ENCODE data around the gene NHSL1. TPM values are rescaled to one million over a fixed set of nuclear protein-coding genes. Genes with fewer than 3 reads are reported as not detected.

NHSL1 gene
- total RNA-seq, 2 experiments from 2014 or later = 0.06 to 0.08 TPM

GRCh38 chr6:138468320-138469015 lies 30.8 kb downstream of the NHSL1 start:
- no peaks in the 10 kb centered on the region for H3K4me1 ChIP-seq (ENCODE audit: insufficient read depth, low read length)
- Mint-ChIP-seq H3K27me3 (peaks cover 11% of the 10 kb centered on the region), H3K4me1 (ENCODE audit: low read depth) (no peaks in the 10 kb centered on the region), H3K4me3 (no peak overlapping the region), H3K27ac (no peak overlapping the region), H3K9me3 (no peaks in the 10 kb centered on the region), H3K36me3 (ENCODE audit: low read depth) (no peaks in the 10 kb centered on the region)
- intact Hi-C loops (cut with DNase I, micrococcal nuclease) = no loop called here
- no peak overlapping the region for H3K27ac ChIP-seq (ENCODE audit: low read depth in 1 of 2, low read length in 2 of 2)
- TF ChIP-seq CTCF (IDR thresholded peaks at IDR 0.05) = no peak
- no peaks in the 10 kb centered on the region for H3K27me3 ChIP-seq (ENCODE audit: control insufficient read depth in 1 of 2, insufficient read depth in 2 of 2, low read length in 2 of 2)
- H3K36me3 ChIP-seq (ENCODE audit: insufficient read depth, low read length) = no peaks in the 10 kb centered on the region
- no peak overlapping the region for H3K4me3 ChIP-seq (ENCODE audit: low read length)
- ChIA-PET CTCF (no interaction called here), POLR2A (interaction anchor here (1.0 kb wide), 1 partner anchor 13 kb away, joined by 3 read pairs; no protein-coding TSS in a partner anchor)
- peaks cover 0 to 3% of the 10 kb centered on the region in 2 experiments for H3K9me3 ChIP-seq (ENCODE audit: control insufficient read depth in 1 of 2, insufficient read depth in 1 of 2, low read length in 2 of 2)
- DNase-seq (no peak), ATAC-seq (ENCODE audit: poor library complexity) (no peak)

GRCh38 chr6:138467901-138468300 lies 31.4 kb downstream of the NHSL1 start:
- Mint-ChIP-seq H3K9me3 (no peaks in the 10 kb centered on the region), H3K27ac (no peak overlapping the region)

GRCh38 chr6:138465007-138465645 lies 34.2 kb downstream of the NHSL1 start:
- DNase-seq (no peak), ATAC-seq (ENCODE audit: poor library complexity) (no peak)
- Mint-ChIP-seq H3K27me3 (peaks cover 11% of the 10 kb centered on the region), H3K27ac (no peak overlapping the region), H3K4me3 (no peak overlapping the region), H3K9me3 (no peaks in the 10 kb centered on the region), H3K4me1 (ENCODE audit: low read depth) (no peaks in the 10 kb centered on the region), H3K36me3 (ENCODE audit: low read depth) (no peaks in the 10 kb centered on the region)
- H3K36me3 ChIP-seq (ENCODE audit: insufficient read depth, low read length) = no peaks in the 10 kb centered on the region
- POLR2A ChIA-PET = no interaction called here
- intact Hi-C loops (cut with DNase I, micrococcal nuclease) = no loop called here
- H3K27ac ChIP-seq (ENCODE audit: low read depth in 1 of 2, low read length in 2 of 2) = no peak overlapping the region
- CTCF ChIA-PET = interaction anchor here (1.0 kb wide), 1 partner anchor 44 kb away, joined by 3 read pairs; no protein-coding TSS in a partner anchor
- H3K4me3 ChIP-seq (ENCODE audit: low read length) = no peak overlapping the region
- TF ChIP-seq CTCF (IDR thresholded peaks at IDR 0.05) = no peak
- no peaks in the 10 kb centered on the region for H3K27me3 ChIP-seq (ENCODE audit: control insufficient read depth in 1 of 2, insufficient read depth in 2 of 2, low read length in 2 of 2)
- H3K9me3 ChIP-seq (ENCODE audit: control insufficient read depth in 1 of 2, insufficient read depth in 1 of 2, low read length in 2 of 2) = peaks cover 0 to 3% of the 10 kb centered on the region in 2 experiments
- H3K4me1 ChIP-seq (ENCODE audit: insufficient read depth, low read length) = no peaks in the 10 kb centered on the region

More at GRCh38 chr6:138467901-138468300, 31.4 kb downstream of the NHSL1 start:
- intact Hi-C loops (cut with DNase I, micrococcal nuclease) = no loop called here
- Histone ChIP-seq H3K9me3 (ENCODE audit: control insufficient read depth in 1 of 2, insufficient read depth in 1 of 2, low read length in 2 of 2) (peaks cover 0 to 3% of the 10 kb centered on the region in 2 experiments), H3K27me3 (ENCODE audit: control insufficient read depth in 1 of 2, insufficient read depth in 2 of 2, low read length in 2 of 2) (no peaks in the 10 kb centered on the region), H3K36me3 (ENCODE audit: insufficient read depth, low read length) (no peaks in the 10 kb centered on the region), H3K27ac (ENCODE audit: low read depth in 1 of 2, low read length in 2 of 2) (no peak overlapping the region), H3K4me3 (ENCODE audit: low read length) (no peak overlapping the region), H3K4me1 (ENCODE audit: insufficient read depth, low read length) (no peaks in the 10 kb centered on the region)
- Mint-ChIP-seq H3K4me1 (ENCODE audit: low read depth) (no peaks in the 10 kb centered on the region), H3K27me3 (peaks cover 11% of the 10 kb centered on the region), H3K36me3 (ENCODE audit: low read depth) (no peaks in the 10 kb centered on the region), H3K4me3 (no peak overlapping the region)
- TF ChIP-seq CTCF (IDR thresholded peaks at IDR 0.05) = no peak
- ChIA-PET CTCF (no interaction called here), POLR2A (interaction anchor here (1.0 kb wide), 1 partner anchor 12 kb away, joined by 3 read pairs; no protein-coding TSS in a partner anchor)
- ATAC-seq (ENCODE audit: poor library complexity) = no peak
- DNase-seq = no peak
